ENCODE measurements around the gene GRK5.

DNA sequence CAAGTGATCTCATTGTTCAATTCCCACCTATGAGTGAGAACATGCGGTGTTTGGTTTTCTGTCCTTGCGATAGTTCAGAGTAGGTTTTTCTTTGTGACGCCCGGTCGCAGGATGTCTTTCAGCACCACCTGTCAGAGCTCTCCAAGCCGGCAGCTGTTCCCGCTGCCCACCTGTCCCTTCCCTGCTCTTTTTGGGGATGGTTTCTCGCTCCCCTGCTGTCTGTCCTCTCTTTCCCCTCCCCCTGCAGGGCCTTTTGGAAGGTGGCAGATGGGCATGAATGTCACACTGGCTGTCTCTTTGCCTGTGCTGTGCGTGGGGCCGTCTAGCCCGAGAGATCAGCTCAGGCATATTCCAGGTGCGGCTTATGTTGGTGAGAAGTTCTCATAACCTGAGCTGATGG lies 137.0 kb downstream of the GRK5 start:
- TF ChIP-seq, protein P1, sequence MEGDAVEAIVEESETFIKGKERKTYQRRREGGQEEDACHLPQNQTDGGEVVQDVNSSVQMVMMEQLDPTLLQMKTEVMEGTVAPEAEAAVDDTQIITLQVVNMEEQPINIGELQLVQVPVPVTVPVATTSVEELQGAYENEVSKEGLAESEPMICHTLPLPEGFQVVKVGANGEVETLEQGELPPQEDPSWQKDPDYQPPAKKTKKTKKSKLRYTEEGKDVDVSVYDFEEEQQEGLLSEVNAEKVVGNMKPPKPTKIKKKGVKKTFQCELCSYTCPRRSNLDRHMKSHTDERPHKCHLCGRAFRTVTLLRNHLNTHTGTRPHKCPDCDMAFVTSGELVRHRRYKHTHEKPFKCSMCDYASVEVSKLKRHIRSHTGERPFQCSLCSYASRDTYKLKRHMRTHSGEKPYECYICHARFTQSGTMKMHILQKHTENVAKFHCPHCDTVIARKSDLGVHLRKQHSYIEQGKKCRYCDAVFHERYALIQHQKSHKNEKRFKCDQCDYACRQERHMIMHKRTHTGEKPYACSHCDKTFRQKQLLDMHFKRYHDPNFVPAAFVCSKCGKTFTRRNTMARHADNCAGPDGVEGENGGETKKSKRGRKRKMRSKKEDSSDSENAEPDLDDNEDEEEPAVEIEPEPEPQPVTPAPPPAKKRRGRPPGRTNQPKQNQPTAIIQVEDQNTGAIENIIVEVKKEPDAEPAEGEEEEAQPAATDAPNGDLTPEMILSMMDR (conservative IDR thresholded peaks at IDR 0.05; ENCODE audit: low read depth, low read length) = no peak
- TF ChIP-seq EZH2 (IDR thresholded peaks at IDR 0.05; ENCODE audit: low read length, unreplicated experiment) (no peak), EZH2phosphoT487 (IDR thresholded peaks at IDR 0.05; ENCODE audit: borderline replicate concordance, low read length) (no peak)
